Measurements from ENCODE around the gene CFC1B.
"Not testable (repeated sequence)": the region's sequence is repeated elsewhere in the genome, so short reads cannot be mapped to it uniquely, and the experiment has no call there.

Gene CFC1B

GRCh38 chr2:130556441-130556840 is 35.4 kb downstream of the CFC1B start:
- in situ Hi-C loops (cut with MboI; ENCODE audit: low sequenced_read_pairs) = not testable (repeated sequence)

GRCh38 chr2:130566165-130566564 is 45.1 kb downstream of the CFC1B start:
- in situ Hi-C loops (cut with MboI; ENCODE audit: low sequenced_read_pairs) = not testable (repeated sequence)

DNA sequence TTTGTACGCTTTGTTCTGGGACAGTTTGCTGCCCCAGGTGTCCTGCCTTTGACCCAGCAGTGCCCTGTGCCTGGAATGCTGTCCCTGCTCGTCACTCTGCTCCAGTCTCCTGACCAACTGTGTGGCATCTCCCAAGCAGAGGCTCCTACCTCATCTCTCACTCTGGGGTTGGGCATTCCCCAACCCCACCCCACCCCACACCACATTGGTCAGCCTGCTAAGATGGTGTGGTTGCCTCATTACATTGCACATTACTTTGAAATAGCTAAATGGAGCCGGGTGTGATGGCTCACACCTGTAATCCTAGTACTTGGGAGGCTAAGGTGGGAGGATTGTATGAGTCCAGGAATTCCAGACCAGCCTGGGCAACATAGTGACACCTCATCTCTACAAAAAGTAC is 50.9 kb downstream of the CFC1B start:
- in situ Hi-C loops (cut with MboI; ENCODE audit: low sequenced_read_pairs) = not testable (repeated sequence)

DNA sequence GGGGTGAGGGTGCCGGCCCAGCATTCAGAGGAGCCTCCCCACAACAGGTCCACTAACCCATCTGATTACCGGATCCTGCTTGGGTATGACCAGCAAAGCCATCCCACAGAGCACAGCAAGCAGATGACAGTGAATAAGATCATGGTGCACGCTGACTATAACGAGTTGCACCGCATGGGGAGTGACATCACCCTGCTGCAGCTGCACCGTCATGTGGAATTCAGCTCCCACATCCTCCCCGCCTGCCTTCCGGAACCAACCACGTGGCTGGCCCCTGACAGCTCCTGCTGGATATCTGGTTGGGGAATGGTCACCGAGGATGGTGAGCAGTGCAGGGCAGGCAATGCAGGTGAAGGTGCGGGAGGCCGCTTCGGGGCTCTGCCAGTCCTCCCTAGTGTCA is 53.2 kb downstream of the CFC1B start:
- in situ Hi-C loops (cut with MboI; ENCODE audit: low sequenced_read_pairs) = not testable (repeated sequence)

GRCh38 chr2:130576209-130576784 is 55.3 kb downstream of the CFC1B start:
- in situ Hi-C loops (cut with MboI; ENCODE audit: low sequenced_read_pairs) = not testable (repeated sequence)

GRCh38 chr2:130577559-130577958 is 56.5 kb downstream of the CFC1B start:
- in situ Hi-C loops (cut with MboI; ENCODE audit: low sequenced_read_pairs) = not testable (repeated sequence)
